Breast epithelium (tissue), 4 donors: ENCODE data around the gene LEAP2. TPM values are rescaled to one million over a fixed set of nuclear protein-coding genes. Genes with fewer than 3 reads are reported as not detected.
A peak's percentile ranks its signal among the peaks of the same experiment; 100 is the strongest.

Experiments
- DNase-seq, 2 donors: peaks; one replicate each; pipeline ENCODE4 v3.0.0-alpha.2; 2019; ENCODE audit warnings: low spot score in 2 of 2
- H3K27ac ChIP-seq, 2 donors: fragments of 200-600 bp; sonication (generic) in 1 of 2; one replicate each; pipeline ENCODE4 v1.5.1; 2016 to 2019; ENCODE audit warnings: mild to moderate bottlenecking in 1 of 2
- H3K27me3 ChIP-seq, 2 donors: fragments of 200-600 bp; sonication (generic) in 1 of 2; one replicate each; pipeline versions ENCODE4 v1.5.1 to v1.6.0; 2017 to 2019; ENCODE audit warnings: control low read depth in 1 of 2, mild to moderate bottlenecking in 1 of 2
- H3K36me3 ChIP-seq: fragments of 200-600 bp; one replicate; pipeline ENCODE4 v1.5.1; 2019
- H3K4me1 ChIP-seq, 2 donors: fragments of 200-600 bp; sonication (generic); one replicate each; pipeline ENCODE4 v1.5.1; 2016 to 2019; ENCODE audit warnings: control low read depth in 1 of 2
- H3K4me3 ChIP-seq, 3 donors: fragments of 200-600 bp; sonication (generic); 1 replicate in 2 of 3; 2 replicates in 1 of 3; pipeline ENCODE4 v1.5.1; 2016 to 2019; ENCODE audit warnings: mild to moderate bottlenecking in 3 of 3, moderate library complexity in 2 of 3
- H3K9me3 ChIP-seq, 2 donors: fragments of 200-600 bp; sonication (generic) in 1 of 2; one replicate each; pipeline ENCODE4 v1.5.1; 2016 to 2019; ENCODE audit warnings: control low read depth in 1 of 2
- POLR2A ChIP-seq: fragments of 450-650 bp; IDR thresholded peaks from one replicate; pipeline ENCODE4 v1.6.1; 2016; ENCODE audit warnings: antibody characterized with exemption, mild to moderate bottlenecking, moderate library complexity
- POLR2AphosphoS5 ChIP-seq, 3 donors: sonication (generic); formaldehyde crosslinking; IDR thresholded peaks; one replicate each; pipeline ENCODE4 v1.6.1; 2017; ENCODE audit warnings: antibody characterized with exemption in 3 of 3
- intact Hi-C: fragments of 100-400 bp; cut with DNase I; formaldehyde crosslinking; loops from one replicate; pipeline ENCODE4 v1.15.1; 2023; ENCODE audit warnings: low total_unique reads
- total RNA-seq, 3 donors: library from RNA; depleted of rRNA; stranded (reverse); fragments of >200 nt; gene quantifications; one replicate each; pipeline ENCODE4 v1.1.0, GENCODE V29; 2016
- TF ChIP-seq, protein P1 (sequence below), 3 donors: fragments of 450-650 bp; IDR thresholded peaks; one replicate each; pipeline ENCODE4 v1.5.1; 2016 to 2017; ENCODE audit warnings: antibody characterized with exemption in 3 of 3, mild to moderate bottlenecking in 3 of 3, moderate library complexity in 3 of 3

Gene LEAP2
- total RNA-seq, 3 donors from 2014 or later, result 0.80 to 4.1 (median 2.9) TPM

- intact Hi-C loops, result loop anchor here (1.0 kb wide), 2 partner anchors 13 to 37 kb away; no protein-coding TSS in a partner anchor
These were observed 7.7 kb upstream of the LEAP2 start for GRCh38 chr5:132865668-132866341.

DNA sequence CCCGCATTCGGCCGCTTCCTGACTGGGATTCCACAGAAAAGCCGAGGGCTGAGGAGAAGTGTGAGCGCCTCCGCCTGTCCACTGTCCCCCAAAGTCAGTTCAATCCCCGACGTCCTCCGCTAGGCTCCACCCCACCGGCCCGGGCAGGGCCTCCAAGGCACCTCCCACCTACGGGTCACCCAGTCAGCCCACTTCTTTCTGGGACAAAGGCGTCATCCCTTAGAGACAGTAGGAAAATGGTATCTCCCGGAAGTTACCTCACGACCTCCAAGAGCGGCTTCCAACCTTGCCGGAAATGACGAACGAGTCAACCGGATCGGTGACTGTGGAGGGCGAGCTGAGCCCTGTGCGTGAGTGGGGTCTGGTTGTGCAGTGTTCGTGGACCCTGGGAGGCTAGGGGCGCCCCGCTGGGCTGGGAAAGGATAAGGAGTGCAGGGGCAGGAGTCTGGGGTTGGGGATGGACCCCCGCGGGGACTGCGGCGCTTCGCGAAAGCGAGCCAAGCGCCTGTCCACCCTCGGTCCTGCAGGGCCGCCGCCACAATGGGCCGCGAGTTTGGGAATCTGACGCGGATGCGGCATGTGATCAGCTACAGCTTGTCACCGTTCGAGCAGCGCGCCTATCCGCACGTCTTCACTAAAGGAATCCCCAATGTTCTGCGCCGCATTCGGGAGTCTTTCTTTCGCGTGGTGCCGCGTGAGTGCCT lies 7.0 kb upstream of the LEAP2 start, which contains the start of the genes GDF9 and UQCRQ:
Gene GDF9 (minus strand): TSS at position 128 of the 704 bp plus-strand sequence. CDS start 1,936 bp downstream, outside the sequence.
Gene UQCRQ (plus strand): TSS at position 301 of the 704 bp plus-strand sequence. CDS start 240 bp downstream, at position 541.
- peak; percentile 89 to 97 for DNase-seq
- no peaks in the 10 kb centered on the region for H3K36me3 ChIP-seq
- no peaks in the 10 kb centered on the region for H3K9me3 ChIP-seq
- H3K4me3 ChIP-seq, result peak within 1 kb of the TSS; percentile 76 to 96 (median 80)
- H3K27ac ChIP-seq, result peak within 1 kb of the TSS; percentile 95
- H3K4me1 ChIP-seq, result peaks cover 0 to 9% of the 10 kb centered on the region in 2 donors
- TF ChIP-seq, protein P1, sequence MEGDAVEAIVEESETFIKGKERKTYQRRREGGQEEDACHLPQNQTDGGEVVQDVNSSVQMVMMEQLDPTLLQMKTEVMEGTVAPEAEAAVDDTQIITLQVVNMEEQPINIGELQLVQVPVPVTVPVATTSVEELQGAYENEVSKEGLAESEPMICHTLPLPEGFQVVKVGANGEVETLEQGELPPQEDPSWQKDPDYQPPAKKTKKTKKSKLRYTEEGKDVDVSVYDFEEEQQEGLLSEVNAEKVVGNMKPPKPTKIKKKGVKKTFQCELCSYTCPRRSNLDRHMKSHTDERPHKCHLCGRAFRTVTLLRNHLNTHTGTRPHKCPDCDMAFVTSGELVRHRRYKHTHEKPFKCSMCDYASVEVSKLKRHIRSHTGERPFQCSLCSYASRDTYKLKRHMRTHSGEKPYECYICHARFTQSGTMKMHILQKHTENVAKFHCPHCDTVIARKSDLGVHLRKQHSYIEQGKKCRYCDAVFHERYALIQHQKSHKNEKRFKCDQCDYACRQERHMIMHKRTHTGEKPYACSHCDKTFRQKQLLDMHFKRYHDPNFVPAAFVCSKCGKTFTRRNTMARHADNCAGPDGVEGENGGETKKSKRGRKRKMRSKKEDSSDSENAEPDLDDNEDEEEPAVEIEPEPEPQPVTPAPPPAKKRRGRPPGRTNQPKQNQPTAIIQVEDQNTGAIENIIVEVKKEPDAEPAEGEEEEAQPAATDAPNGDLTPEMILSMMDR (IDR thresholded peaks at IDR 0.05), result no peak
- TF ChIP-seq POLR2A (peak; percentile 74), POLR2AphosphoS5 (IDR thresholded peaks at IDR 0.05) (peak; percentile 91 to 95 (median 93))
- intact Hi-C loops, result loop anchor here (1.0 kb wide), 1 partner anchor 13 kb away; no protein-coding TSS in a partner anchor
- H3K27me3 ChIP-seq, result no peaks in the 10 kb centered on the region

More at GRCh38 chr5:132865668-132866341, 7.7 kb upstream of the LEAP2 start:
- Histone ChIP-seq H3K27me3 (no peaks in the 10 kb centered on the region), H3K9me3 (no peaks in the 10 kb centered on the region), H3K27ac (peak overlapping the region; percentile 95), H3K4me1 (peaks cover 0 to 9% of the 10 kb centered on the region in 2 donors), H3K36me3 (no peaks in the 10 kb centered on the region), H3K4me3 (peak overlapping the region; percentile 76 to 96 (median 80))
- DNase-seq, result no peak
- TF ChIP-seq, protein P1 (IDR thresholded peaks at IDR 0.05), result no peak
- TF ChIP-seq POLR2A (no peak), POLR2AphosphoS5 (IDR thresholded peaks at IDR 0.05) (no peak)

GRCh38 chr5:132867046-132867451 lies 6.4 kb upstream of the LEAP2 start:
- no peak for DNase-seq
- H3K27me3 ChIP-seq, result no peaks in the 10 kb centered on the region
- TF ChIP-seq POLR2AphosphoS5 (IDR thresholded peaks at IDR 0.05), result no peak
- TF ChIP-seq, protein P1 (IDR thresholded peaks at IDR 0.05), result no peak
- no peak for TF ChIP-seq POLR2A
- no peaks in the 10 kb centered on the region for H3K36me3 ChIP-seq
- H3K4me1 ChIP-seq, result peaks cover 0 to 9% of the 10 kb centered on the region in 2 donors
- H3K4me3 ChIP-seq, result peak overlapping the region; percentile 76 to 96 (median 80)
- intact Hi-C loops, result no loop called here
- no peaks in the 10 kb centered on the region for H3K9me3 ChIP-seq
- peak overlapping the region; percentile 95 for H3K27ac ChIP-seq

- no peaks in the 10 kb centered on the region for H3K36me3 ChIP-seq
- TF ChIP-seq POLR2AphosphoS5 (IDR thresholded peaks at IDR 0.05), result no peak
- TF ChIP-seq, protein P1 (IDR thresholded peaks at IDR 0.05), result no peak
- no peak for TF ChIP-seq POLR2A
- intact Hi-C loops, result no loop called here
These were observed 4.7 kb upstream of the LEAP2 start for GRCh38 chr5:132868754-132869153.

More at GRCh38 chr5:132868754-132869153, 4.7 kb upstream of the LEAP2 start:
- Histone ChIP-seq H3K4me1 (peaks cover 0 to 9% of the 10 kb centered on the region in 2 donors), H3K9me3 (no peaks in the 10 kb centered on the region), H3K4me3 (no peak overlapping the region), H3K27me3 (no peaks in the 10 kb centered on the region), H3K27ac (peak overlapping the region in 1 of 2 donors; percentile 95)
- DNase-seq, result no peak
